Glutamatergic neuron (in vitro differentiated cells): ENCODE measurements around the gene TM4SF4. TPM values are rescaled to one million over a fixed set of nuclear protein-coding genes. Genes with fewer than 3 reads are reported as not detected.
A peak's percentile ranks its signal among the peaks of the same experiment; 100 is the strongest.

Experiments used
- DNase-seq: peaks from one replicate; pipeline ENCODE4 v3.0.0; 2022
- H3K27ac Mint-ChIP-seq: one replicate; pipeline ENCODE4 v1.8.0; 2020; ENCODE audit warnings: mild to moderate bottlenecking, mixed read lengths, inconsistent platforms; ENCODE audit not compliant: unreplicated experiment
- H3K27me3 Mint-ChIP-seq: one replicate; pipeline ENCODE4 v1.8.0; 2020; ENCODE audit warnings: mild to moderate bottlenecking, moderate library complexity, mixed read lengths, inconsistent platforms; ENCODE audit not compliant: unreplicated experiment
- H3K36me3 Mint-ChIP-seq: one replicate; pipeline ENCODE4 v1.8.0; 2020; ENCODE audit warnings: mild to moderate bottlenecking, mixed read lengths, inconsistent platforms; ENCODE audit not compliant: unreplicated experiment
- H3K4me1 Mint-ChIP-seq: one replicate; pipeline ENCODE4 v1.8.0; 2020; ENCODE audit warnings: mild to moderate bottlenecking, low read depth, mixed read lengths, inconsistent platforms; ENCODE audit not compliant: unreplicated experiment
- H3K4me3 Mint-ChIP-seq: one replicate; pipeline ENCODE4 v1.8.0; 2020; ENCODE audit warnings: mild to moderate bottlenecking, mixed read lengths, inconsistent platforms; ENCODE audit not compliant: unreplicated experiment
- H3K9me3 Mint-ChIP-seq: one replicate; pipeline ENCODE4 v1.8.0; 2020; ENCODE audit warnings: mild to moderate bottlenecking, moderate library complexity, mixed read lengths, inconsistent platforms; ENCODE audit not compliant: unreplicated experiment
- CTCF ChIP-seq: fragments of 200-600 bp; sonication (generic); IDR thresholded peaks from one replicate; pipeline ENCODE4 v1.5.0; 2021; ENCODE audit not compliant: partially characterized antibody, unreplicated experiment
- long read RNA-seq: library from polyadenylated mRNA; unstranded; transcript quantifications from one replicate; pipeline ENCODE4 v2.0.0, GENCODE V29; 2020; ENCODE audit not compliant: unreplicated experiment
- total RNA-seq: library from RNA; stranded (reverse); fragmentation: NEBNext Ultra II Directional; extraction: Animal tissue kit (Norgen Biotek cat#: 25700); gene quantifications from one replicate; pipeline ENCODE4 v1.2.1, GENCODE V29; 2021; ENCODE audit not compliant: unreplicated experiment

TM4SF4 gene
- not detected for total RNA-seq
- long read RNA-seq: 0 reads

- DNase-seq: no peak
- Mint-ChIP-seq H3K36me3 (no peaks in the 10 kb centered on the region), H3K4me1 (peaks cover 10% of the 10 kb centered on the region), H3K9me3 (no peaks in the 10 kb centered on the region), H3K4me3 (no peak within 1 kb of the TSS), H3K27ac (no peak within 1 kb of the TSS), H3K27me3 (peaks cover 2% of the 10 kb centered on the region)
- no peak for TF ChIP-seq CTCF
Observed at GRCh38 chr3:149474250-149474817, at the start of gene TM4SF4. Gene TM4SF4 (plus strand): TSS chr3:149474697. CDS start chr3:149474878, 181 bp downstream.

- no peaks in the 10 kb centered on the region for H3K27me3 Mint-ChIP-seq
- no peak for DNase-seq
- H3K27ac Mint-ChIP-seq: no peak overlapping the region
- no peak for TF ChIP-seq CTCF
- no peak overlapping the region for H3K4me3 Mint-ChIP-seq
- H3K9me3 Mint-ChIP-seq: no peaks in the 10 kb centered on the region
- H3K36me3 Mint-ChIP-seq: no peaks in the 10 kb centered on the region
- H3K4me1 Mint-ChIP-seq: no peaks in the 10 kb centered on the region
Observed at GRCh38 chr3:149424918-149425317, 49.6 kb upstream of the TM4SF4 start.

- H3K4me3 Mint-ChIP-seq: no peak overlapping the region
- no peak for DNase-seq
Observed at GRCh38 chr3:149426325-149426724, 48.2 kb upstream of the TM4SF4 start.

GRCh38 chr3:149428087-149428486, 46.4 kb upstream of the TM4SF4 start:
- Mint-ChIP-seq H3K27ac (no peak overlapping the region), H3K4me1 (peaks cover 4% of the 10 kb centered on the region), H3K27me3 (no peaks in the 10 kb centered on the region), H3K4me3 (no peak overlapping the region), H3K36me3 (no peaks in the 10 kb centered on the region), H3K9me3 (no peaks in the 10 kb centered on the region)
- no peak for DNase-seq
- no peak for TF ChIP-seq CTCF

More at GRCh38 chr3:149426325-149426724, 48.2 kb upstream of the TM4SF4 start:
- Mint-ChIP-seq H3K27me3 (no peaks in the 10 kb centered on the region), H3K4me1 (peaks cover 4% of the 10 kb centered on the region), H3K27ac (no peak overlapping the region), H3K9me3 (no peaks in the 10 kb centered on the region), H3K36me3 (no peaks in the 10 kb centered on the region)
- TF ChIP-seq CTCF: no peak

GRCh38 chr3:149430216-149430615, 44.3 kb upstream of the TM4SF4 start:
- H3K27me3 Mint-ChIP-seq: no peaks in the 10 kb centered on the region
- no peaks in the 10 kb centered on the region for H3K36me3 Mint-ChIP-seq
- no peak overlapping the region for H3K4me3 Mint-ChIP-seq
- TF ChIP-seq CTCF: no peak
- no peaks in the 10 kb centered on the region for H3K9me3 Mint-ChIP-seq
- H3K27ac Mint-ChIP-seq: peak overlapping the region; percentile 38
- DNase-seq: no peak
- peaks cover 4% of the 10 kb centered on the region for H3K4me1 Mint-ChIP-seq
